KG1 (cell line): ENCODE data around the gene EIF4G3.
A peak's percentile ranks its signal among the peaks of the same experiment; 100 is the strongest.
"Not testable (repeated sequence)": the region's sequence is repeated elsewhere in the genome, so short reads cannot be mapped to it uniquely, and the experiment has no call there.

ENCODE experiments used
- DNase-seq: peaks from one replicate; lab custom pipeline; 2025; lab: John Stamatoyannopoulos, UW

EIF4G3 gene, protein sequence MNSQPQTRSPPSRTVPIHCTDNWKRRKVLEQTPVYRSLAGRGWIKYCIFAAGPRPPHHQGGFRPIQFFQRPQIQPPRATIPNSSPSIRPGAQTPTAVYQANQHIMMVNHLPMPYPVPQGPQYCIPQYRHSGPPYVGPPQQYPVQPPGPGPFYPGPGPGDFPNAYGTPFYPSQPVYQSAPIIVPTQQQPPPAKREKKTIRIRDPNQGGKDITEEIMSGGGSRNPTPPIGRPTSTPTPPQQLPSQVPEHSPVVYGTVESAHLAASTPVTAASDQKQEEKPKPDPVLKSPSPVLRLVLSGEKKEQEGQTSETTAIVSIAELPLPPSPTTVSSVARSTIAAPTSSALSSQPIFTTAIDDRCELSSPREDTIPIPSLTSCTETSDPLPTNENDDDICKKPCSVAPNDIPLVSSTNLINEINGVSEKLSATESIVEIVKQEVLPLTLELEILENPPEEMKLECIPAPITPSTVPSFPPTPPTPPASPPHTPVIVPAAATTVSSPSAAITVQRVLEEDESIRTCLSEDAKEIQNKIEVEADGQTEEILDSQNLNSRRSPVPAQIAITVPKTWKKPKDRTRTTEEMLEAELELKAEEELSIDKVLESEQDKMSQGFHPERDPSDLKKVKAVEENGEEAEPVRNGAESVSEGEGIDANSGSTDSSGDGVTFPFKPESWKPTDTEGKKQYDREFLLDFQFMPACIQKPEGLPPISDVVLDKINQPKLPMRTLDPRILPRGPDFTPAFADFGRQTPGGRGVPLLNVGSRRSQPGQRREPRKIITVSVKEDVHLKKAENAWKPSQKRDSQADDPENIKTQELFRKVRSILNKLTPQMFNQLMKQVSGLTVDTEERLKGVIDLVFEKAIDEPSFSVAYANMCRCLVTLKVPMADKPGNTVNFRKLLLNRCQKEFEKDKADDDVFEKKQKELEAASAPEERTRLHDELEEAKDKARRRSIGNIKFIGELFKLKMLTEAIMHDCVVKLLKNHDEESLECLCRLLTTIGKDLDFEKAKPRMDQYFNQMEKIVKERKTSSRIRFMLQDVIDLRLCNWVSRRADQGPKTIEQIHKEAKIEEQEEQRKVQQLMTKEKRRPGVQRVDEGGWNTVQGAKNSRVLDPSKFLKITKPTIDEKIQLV (N-terminal part only)

DNA sequence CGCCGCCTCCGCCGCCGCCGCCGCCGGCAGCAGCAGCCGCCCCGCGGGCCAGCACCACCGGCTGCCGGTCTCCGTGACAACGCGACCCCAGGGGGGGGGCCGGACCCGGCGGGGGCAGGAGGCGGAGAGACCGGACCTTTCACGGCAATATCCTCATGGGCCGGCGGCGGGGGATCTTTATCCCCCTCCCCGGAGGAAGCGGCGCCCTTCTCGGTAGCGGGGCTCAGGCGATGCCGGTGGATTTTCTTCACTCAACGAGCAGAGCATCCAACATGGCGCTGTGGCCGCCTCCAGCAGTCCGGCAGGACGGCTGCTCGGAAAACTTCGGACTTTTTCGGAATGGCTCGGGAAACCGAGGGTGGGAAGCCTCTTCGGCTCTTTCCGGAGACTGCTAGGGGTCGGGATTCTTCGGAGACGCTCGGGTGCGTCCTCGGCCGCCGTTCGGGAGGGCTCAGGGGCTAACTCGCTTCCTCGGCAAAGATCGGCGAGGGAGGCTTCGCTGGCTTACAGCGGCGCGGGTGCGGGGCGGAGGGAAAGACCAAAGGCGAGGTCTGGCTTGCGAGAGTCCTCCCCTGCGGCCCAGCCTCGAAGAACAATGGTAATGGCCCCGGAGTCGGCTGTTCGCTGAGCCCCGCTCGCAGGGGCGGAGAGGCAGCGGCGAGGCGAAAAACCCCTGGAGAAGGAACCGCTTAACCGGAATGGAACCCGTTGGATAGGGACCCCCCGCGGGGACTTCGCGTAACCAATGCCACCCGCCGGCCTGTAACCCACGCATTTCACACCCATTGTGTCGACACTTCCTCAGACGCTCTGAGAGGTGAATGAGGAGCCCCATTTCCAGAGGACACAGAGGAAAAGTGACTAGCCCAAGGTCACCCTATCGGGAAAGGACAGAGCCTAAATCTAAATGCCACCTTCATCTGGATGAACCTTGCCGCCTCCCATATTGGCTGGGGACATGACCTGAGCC is at the start of gene EIF4G3:
Gene EIF4G3 (minus strand): TSS at position 312 of the 970 bp plus-strand sequence. CDS start 174,155 bp downstream, outside the sequence.
- peak; percentile 95 for DNase-seq

DNA sequence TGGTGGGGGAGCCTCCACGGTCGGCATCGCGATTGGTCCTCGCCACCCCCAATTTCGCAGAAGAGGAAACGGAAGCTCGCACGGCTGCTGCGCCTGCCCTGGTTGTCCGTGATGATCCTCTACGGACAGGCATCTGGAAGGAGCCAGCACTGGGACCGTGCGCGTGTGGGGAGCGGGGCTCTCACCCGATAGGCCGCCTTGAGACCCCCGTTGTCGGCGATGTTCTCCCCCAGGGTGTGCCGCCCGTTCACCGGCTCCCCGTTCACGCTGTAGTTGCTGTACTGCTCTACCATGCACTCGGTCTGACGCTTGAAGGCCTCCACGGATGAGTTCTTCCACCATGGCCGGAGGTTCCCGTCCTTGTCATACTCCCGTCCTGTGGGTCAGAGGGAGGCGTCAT is 48.4 kb upstream of the EIF4G3 start:
- no peak for DNase-seq

DNA sequence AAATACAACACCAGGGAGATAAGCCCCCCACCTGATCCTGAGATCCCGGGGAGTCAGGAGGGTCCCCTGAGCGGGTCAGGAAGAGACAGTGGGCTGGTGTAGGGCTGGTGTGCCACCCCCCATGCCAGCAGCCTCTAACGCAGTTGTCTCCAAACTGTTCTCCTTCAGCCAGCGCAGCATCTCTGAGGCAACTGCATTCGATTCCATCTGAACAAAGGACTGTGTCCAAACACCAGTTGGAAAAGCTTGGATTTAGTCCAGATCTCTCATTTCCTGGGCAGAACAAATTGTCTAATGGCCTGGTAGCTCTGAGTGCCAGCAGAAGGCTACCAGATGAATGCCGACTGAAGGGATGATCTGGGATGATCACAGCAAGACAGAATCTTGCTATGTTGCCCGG is 44.1 kb upstream of the EIF4G3 start:
- no peak for DNase-seq

DNA sequence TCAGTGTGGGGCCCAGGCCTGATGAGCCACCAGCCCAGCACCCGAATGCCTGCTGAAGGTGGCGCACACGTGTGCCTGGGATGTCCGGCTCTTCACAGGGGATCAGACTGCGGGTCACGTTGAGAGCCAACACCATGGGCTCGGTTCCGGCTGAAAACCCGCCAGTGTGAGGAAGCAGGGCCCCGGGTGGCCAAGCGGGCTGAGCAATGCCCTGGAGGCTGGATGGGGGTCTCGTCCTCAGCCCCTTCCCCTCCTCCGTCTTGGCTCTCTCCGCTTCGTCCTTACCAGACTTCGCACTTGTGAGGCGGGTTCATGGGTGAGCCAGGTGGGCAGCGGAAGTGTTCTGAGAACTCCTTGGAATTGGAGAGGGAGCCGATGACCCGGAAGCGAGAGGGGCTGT is 43.0 kb upstream of the EIF4G3 start:
- DNase-seq: no peak

DNA sequence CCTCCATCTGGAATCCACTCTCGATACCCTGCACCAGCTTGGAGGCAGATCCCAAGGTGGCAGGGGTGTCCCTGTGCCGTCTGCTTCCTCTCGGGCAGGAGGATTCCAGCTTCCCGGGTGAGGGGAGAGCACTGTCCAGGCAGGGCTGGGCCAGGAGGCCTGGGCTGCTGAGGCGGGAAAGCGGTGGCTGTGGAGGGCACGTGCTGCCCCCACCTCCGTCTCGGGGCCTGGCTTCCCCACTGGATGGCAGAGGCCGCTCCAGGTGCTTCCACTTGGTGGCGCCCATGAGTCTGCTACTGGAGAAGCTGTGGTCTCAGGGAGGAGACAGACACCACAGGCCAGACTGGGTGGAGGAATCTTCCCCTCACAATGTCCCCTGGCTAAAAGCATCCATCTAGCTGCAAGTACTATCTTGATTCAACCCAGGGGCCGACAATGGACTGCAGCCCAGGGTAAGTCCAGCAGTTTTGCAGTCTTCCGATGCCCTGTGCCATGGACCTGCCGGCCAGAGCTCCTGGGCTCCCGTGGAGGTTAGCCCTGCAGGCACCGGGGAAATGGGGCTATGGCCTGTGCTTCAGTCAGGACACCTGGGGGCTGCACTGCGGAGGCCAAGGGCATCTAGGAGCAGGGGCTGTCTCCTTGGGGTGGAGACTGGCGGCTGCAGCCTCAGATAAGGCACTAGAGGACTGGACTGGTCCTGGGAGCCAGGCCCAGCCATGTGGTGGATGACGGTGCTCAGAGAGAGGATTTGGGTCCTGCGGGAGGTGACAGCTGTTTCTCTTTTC is 41.3 kb upstream of the EIF4G3 start:
- DNase-seq: no peak

DNA sequence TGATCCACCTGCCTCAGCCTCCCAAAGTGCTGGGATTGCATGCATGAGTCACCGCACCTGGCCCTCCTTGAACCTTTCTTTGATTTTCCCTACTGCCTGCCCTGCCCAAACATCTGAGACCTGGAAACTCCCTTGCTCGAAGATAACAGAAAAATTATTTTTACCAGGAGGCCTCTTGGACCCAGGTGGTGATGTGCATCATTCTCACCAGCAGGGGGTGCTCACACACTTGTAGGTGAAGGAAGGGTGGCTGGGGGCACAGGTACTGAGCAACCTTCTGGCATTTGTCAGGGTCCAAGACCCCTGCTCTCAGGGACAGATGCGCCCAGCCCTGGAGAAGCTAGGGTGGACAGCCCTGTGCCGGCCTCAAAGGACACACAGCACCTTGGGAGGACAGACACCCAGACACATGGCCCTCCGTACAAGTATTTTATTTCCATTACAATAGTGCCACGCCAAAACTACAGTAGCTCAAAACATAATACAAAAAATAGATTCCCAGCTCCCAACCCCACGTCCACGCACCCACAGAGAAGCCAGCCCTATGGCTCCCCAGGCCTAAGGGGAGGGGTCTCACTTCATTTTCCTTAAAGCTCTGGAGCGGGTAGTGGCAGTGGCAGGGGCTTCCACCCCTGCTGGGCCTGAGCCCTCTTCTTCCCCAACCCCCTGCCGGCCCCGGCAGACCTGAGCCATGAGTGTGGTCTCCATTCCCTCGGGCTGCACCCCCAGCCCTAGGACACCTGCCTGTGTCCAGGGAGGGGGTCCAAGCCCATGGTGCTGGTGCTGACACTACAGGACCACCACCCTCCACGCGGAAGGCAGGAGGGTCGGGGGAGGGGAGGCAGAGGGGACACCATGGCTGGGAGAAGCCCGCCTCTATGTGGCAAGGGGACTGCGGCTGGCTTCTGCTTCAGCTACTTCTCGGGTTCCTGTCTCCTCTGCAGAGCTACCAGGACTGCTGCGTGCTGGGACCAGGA is 40.4 kb upstream of the EIF4G3 start:
- peak; percentile 16 for DNase-seq

DNA sequence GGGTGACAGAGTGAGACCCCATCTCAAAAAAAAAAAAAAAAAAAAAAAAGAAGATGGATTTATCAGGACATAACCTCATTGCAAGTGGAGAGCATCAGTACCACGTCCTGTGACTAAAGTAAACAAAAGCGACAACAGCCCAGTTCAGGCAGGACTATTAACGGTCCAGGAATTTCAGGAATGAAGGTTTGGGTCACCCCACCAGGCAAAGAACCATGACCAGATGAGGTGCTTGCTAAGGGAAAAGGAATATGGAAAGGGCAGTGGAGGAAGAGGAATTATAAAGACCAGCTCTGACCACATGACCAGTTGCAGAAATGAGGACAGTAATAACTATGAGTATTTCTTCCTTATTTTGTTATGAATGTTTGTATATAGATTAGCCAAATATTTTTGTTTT is 35.4 kb upstream of the EIF4G3 start:
- no peak for DNase-seq

DNA sequence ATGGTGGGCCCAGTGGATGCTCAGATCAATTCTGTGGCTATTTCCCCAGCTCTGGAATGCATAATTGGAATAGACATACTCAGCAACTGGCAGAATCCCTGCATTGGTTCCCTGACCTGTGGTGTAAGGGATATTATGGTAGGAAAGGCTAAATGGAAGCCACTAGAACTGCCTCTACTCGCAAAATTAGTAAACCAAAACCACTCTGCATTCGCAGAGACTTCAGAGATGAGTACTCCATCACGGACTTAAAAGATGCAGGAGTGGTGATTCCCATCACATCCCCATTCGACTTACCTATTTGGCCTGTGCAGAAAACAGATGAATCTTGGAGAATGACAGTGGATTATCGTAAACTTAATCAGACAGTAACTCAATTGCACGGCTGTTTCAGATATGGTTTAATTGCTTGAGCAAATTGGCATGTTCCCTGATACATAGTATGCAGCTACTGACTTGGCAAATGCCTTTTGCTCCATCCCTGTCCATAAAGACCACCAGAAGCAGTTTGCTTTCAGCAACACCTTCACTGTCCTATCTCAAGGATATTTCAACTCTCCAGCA is 31.5 kb upstream of the EIF4G3 start:
- DNase-seq: not testable (repeated sequence)

DNA sequence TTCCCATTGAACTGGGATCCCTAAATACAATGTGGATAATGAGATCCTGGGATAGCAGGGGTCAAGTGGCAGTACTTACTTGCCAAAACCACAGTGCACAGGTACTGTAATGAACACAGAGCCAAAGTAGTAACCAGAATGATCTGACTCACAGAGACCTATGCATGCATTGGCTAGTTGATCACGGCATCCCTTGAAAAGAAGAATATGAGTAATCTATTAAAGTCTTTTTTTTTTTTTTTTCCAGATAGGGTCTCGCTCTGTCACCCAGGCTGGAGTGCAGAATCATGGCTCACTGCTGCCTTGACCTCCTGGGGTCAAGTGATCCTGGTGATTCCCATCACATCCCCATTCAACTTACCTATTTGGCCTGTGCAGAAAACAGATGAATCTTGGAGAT is 29.4 kb upstream of the EIF4G3 start:
- no peak for DNase-seq

DNA sequence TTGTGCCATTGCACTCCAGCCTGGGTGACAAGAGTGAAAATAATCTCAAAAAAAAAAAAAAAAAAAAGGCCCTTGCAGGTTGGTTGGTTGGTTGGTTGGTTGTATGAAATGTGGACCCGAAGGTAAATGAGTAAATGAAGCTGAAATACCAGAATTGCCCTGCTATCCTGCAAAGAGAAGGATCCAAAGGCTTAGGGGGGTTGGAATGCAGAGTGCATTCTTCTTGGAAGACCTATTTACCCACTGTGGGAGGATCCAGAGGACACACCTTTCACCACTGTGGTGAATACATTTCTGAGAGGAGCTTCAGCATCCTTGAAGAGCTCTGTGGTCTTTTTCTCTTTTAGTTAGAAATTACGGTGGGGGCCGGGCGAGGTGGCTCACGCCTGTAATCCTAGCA is 28.7 kb upstream of the EIF4G3 start:
- no peak for DNase-seq

DNA sequence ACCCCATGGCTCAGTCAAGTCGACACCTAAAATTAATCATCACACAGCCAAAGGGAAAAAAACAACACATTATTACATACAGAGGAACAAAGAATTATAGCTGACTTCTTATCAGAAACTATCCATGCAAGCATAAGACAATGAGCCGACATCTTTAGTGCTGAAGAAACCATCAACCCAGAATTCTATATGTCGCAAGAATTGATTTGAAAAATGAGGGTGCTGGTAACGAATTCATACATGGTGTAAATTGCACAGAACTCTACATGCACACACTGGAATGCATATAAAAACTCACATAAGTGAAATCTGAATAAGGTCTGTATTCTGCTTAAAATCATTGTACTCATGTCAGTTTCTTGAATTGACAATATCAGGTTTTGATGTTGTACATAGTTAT is 25.0 kb upstream of the EIF4G3 start:
- no peak for DNase-seq

DNA sequence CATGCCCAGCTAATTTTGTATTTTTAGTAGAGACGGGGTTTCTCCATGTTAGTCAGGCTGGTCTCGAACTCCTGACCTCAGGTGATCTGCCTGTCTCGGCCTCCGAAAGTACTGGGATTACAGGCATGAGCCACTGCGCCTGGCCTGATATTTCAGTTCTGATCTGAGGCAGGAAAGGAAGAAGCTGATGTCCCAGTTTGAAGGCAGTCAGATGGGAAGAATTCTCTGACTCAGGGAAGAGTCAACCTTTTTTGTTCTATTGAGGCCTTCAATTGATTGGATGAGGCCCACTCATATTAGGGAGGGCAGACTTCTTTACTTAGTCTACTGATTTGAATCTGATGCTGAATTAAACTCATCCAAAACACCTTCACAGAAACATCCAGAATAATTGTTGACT is 24.5 kb upstream of the EIF4G3 start:
- DNase-seq: not testable (repeated sequence)

DNA sequence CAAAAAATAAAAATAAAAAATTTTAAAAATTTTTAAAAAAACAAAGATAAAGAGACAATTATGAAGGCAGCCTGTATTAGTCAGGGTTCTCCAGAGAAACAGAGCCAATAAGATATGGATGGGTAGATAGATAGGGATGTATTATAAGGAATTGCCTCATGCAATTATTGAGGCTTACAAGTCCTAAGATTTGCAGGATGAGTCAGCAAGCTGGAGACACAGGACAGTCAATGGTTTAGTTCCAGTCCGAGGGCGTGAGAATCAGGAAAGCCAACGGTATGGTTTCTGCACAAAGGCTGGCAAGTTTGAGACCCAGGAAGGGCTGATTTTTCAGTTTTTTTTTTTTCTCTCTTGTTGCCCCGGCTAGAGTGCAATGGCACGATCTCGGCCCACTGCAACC is 24.1 kb upstream of the EIF4G3 start:
- DNase-seq: no peak

DNA sequence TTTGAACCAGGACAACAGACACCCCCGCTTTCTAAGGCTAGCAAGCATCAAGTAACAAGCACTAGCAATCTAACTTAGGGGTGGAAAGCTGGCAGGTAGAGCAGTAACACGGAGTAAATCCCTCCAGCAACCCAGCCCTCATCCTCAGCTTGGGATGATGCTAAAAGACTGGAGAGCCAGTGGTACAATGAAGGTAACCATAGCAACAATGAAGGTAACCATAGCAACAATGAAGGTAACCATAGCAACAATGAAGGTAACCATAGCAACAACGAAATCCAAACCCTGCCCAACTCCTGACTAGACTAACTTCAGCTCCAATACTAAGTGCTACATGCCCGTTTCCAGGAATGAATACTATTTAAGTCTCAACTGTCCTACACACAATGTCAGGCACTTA is 22.2 kb upstream of the EIF4G3 start:
- no peak for DNase-seq

DNA sequence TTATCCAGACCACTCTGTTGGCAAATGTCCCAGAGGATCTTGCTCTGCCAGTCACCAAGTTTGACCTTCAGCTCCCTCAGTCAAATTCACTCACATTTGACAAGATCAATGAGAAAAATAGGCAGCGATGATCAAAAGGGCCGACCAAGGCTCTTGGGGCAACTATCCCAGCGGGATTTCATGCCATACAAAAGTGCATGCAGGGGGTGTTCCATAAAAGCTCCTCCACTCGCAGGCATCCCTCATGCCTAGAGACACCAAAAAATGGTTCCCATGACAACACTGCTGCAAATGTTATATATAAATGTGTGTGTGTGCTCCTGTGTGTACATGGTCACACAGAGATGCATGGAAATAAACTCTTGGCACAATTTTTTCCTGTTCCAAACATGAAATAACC is 16.2 kb upstream of the EIF4G3 start:
- DNase-seq: no peak

DNA sequence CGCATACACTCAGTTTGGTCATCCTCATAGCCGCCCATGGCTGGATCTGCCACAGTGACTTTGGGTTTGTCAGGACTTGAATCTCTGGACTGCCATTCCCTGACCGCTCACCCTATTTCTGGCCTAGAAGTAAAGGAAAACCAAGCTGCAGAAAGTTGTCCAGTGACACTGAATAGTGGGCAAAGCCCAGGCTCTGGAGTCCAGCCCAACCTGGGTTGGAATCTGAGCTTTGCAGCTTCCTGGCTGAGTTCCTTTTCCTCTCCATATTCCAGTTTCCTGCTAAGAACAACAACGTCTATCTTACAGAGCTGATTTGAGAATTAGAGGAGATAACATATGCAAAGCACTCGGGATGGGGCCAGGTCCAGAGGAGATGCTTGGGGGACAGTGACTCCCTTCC is 15.6 kb upstream of the EIF4G3 start:
- DNase-seq: no peak

DNA sequence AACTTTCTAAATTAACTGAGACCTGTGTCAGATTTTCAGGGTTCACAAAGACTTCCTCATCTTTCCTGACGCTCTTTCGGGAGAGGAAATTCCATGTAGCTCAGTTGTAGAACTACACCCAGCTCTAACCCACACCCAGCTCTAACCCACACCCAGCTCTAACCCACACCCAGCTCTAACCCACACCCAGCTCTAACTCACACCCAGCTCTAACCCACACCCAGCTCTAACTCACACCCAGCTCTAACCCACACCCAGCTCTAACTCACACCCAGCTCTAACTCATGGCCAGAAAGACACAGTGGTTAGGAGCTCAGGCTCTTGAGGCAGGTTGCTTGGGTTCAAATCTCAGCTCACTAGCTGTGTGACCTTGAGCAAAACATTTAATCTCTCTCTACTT is 14.1 kb upstream of the EIF4G3 start:
- DNase-seq: not testable (repeated sequence)

DNA sequence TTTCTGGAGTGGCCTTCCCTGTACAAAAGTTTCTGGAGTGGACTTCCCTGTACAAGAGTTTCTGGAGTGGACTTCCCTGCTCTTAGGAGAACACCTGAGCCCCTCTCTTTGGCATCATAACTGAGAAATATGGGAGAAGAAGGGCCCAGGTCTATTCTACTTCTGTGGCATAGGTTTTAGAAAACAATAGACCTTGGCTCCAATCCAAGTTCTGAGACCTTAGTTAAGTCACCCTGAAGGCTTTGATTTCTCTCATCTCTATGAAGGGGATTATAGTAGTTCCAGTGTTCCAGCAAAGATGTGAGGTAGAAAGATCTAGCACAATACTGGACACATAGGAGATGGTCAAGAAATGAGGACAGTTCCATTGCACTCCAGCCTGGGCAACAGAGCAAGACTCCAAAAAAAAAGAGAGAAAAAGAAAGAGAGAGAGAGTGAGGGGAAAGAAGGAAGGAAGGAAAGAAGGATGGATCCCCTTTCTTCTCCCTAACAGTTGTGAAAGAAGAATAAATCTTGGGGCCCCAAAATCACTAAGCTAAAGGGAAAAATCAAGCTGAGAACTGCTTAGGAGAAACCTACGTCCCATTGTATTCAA is 13.3 kb upstream of the EIF4G3 start:
- no peak for DNase-seq

DNA sequence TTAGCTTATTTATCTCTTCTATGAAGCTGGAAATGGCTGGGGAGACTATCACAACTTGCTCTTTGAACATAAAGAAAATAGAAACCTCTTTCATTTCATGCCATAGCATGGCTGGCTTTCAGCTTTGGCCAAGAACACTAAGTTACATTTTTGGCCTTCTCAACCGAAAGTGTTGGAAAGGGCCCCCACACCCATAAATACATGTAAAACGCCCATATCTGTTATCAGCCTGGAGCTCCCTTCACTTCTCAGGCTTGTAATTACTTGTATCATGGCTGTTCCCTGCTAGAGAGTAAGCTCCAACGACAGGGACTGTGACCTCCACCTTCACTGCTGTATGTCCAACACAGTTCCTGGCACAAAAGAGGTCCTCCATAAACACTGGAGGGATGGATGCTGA is 12.7 kb upstream of the EIF4G3 start:
- DNase-seq: no peak
